Erythroblast (primary cell): ENCODE data around the gene DSPP.

ENCODE experiments used
- DNase-seq, 2 experiments: peaks; one replicate each; lab custom pipeline; 2025; lab: John Stamatoyannopoulos, UW
- GATA1 ChIP-seq: IDR thresholded peaks from 2 replicates; pipeline ENCODE4 v1.6.1; 2011; ENCODE audit warnings: low read depth, mild to moderate bottlenecking, control low read depth, low read length, moderate library complexity
- POLR2A ChIP-seq: IDR thresholded peaks from 2 replicates; pipeline ENCODE4 v1.6.1; 2011; ENCODE audit warnings: mild to moderate bottlenecking, low read length

DSPP gene

GRCh38 chr4:87592124-87592523, 16.2 kb upstream of the DSPP start:
- TF ChIP-seq POLR2A (no peak), GATA1 (no peak)
- no peak for DNase-seq

GRCh38 chr4:87601361-87601760, 7.0 kb upstream of the DSPP start:
- no peak for DNase-seq

GRCh38 chr4:87614292-87614890, 6.1 kb downstream of the DSPP start:
- DNase-seq = no peak
- no peak for TF ChIP-seq POLR2A
- no peak for TF ChIP-seq GATA1

More at GRCh38 chr4:87601361-87601760, 7.0 kb upstream of the DSPP start:
- TF ChIP-seq POLR2A (no peak), GATA1 (no peak)

- no peak for DNase-seq
- TF ChIP-seq POLR2A (no peak), GATA1 (no peak)
Observed at GRCh38 chr4:87616268-87616667, 7.9 kb downstream of the DSPP start.

GRCh38 chr4:87620086-87620485, 11.8 kb downstream of the DSPP start:
- TF ChIP-seq GATA1 = no peak
- no peak for TF ChIP-seq POLR2A
- no peak for DNase-seq

- DNase-seq = no peak
- TF ChIP-seq GATA1 (no peak), POLR2A (no peak)
Observed at GRCh38 chr4:87620491-87620890, 12.2 kb downstream of the DSPP start.

GRCh38 chr4:87622303-87622702, 14.0 kb downstream of the DSPP start:
- DNase-seq = no peak
- TF ChIP-seq GATA1 (no peak), POLR2A (no peak)

GRCh38 chr4:87624698-87625097, 16.4 kb downstream of the DSPP start:
- no peak for DNase-seq
- TF ChIP-seq POLR2A (no peak), GATA1 (no peak)

- TF ChIP-seq POLR2A (no peak), GATA1 (no peak)
- DNase-seq = no peak
Observed at GRCh38 chr4:87631668-87632067, 23.3 kb downstream of the DSPP start.

- DNase-seq = no peak
- TF ChIP-seq POLR2A = no peak
- TF ChIP-seq GATA1 = no peak
Observed at GRCh38 chr4:87632469-87632868, 24.1 kb downstream of the DSPP start.

- TF ChIP-seq GATA1 (no peak), POLR2A (no peak)
- DNase-seq = peak in 1 of 2 experiments; percentile 2
Observed at GRCh38 chr4:87633243-87633642, 24.9 kb downstream of the DSPP start.

- no peak for TF ChIP-seq POLR2A
- no peak for TF ChIP-seq GATA1
- no peak for DNase-seq
Observed at GRCh38 chr4:87644286-87644685, 36.0 kb downstream of the DSPP start.

- DNase-seq = no peak
- TF ChIP-seq POLR2A (no peak), GATA1 (no peak)
Observed at GRCh38 chr4:87649980-87650379, 41.7 kb downstream of the DSPP start, which contains the start of gene DMP1. DMP1 (plus strand) TSS chr4:87650280; CDS start chr4:87656493, 6,213 bp downstream.

- TF ChIP-seq GATA1 = no peak
- no peak for TF ChIP-seq POLR2A
- no peak for DNase-seq
Observed at GRCh38 chr4:87650938-87651337, 42.6 kb downstream of the DSPP start.

GRCh38 chr4:87651941-87652340, 43.6 kb downstream of the DSPP start:
- no peak for TF ChIP-seq GATA1
- TF ChIP-seq POLR2A = no peak

More at GRCh38 chr4:87651941-87652340, 43.6 kb downstream of the DSPP start:
- DNase-seq = peak in 1 of 2 experiments; percentile 8
